NCI-H2227 (cell line): ENCODE data around the gene PHACTR1.
A peak's percentile ranks its signal among the peaks of the same experiment; 100 is the strongest.
"Not testable (repeated sequence)": the region's sequence is repeated elsewhere in the genome, so short reads cannot be mapped to it uniquely, and the experiment has no call there.

ENCODE experiments used
- DNase-seq: peaks from one replicate; lab custom pipeline; 2025; ENCODE audit not compliant: unreplicated experiment; lab: John Stamatoyannopoulos, UW

Gene PHACTR1

DNA sequence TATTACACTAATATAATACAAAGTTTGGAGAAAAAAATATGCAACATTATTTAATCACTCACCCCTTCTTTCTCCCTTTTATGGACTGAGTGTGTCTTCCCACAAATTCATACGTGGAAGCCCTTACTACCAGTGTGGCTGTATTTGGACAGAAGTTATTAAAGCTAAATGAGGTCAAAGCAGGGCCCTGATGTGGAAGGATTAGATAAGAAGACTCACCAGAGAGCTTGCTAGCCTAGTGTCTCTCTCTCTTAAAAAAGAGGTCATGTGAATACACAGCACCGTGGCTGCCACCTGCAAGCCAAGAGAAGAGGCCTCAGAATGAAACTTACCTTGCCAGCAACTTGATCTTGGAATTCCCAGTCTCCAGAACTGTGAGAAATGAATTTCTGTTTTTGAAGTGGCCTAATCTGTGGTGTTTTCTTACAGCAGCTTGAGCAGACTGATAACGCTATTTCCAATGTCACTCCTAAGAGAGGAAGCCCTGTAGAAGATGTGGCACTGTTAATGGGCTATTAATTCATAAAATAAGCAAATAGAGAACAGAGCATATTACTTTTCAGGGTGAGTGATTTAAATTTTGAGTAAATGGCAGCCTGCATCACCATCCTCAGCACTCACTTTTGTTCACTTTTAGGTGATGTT, 378.3 kb downstream of the PHACTR1 start:
- no peak for DNase-seq

DNA sequence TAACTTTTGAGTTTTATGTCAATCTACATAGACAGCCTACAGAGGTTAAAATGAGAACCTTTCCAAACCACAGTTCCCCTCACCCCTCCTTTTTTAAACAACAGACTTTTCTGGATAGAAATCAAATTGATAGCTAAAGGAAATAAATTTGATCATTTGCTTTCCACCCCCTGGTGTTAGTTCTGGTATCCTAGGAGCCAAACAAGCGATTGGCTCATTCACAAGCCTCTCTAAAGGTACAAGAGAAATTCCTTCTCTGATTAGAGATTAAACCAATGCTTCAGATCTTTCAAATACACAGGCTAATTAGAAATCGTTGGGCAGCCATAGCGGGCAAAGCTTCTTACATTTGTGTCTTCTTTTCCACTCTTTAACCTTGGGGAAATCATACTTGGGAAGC, 379.5 kb downstream of the PHACTR1 start:
- no peak for DNase-seq

DNA sequence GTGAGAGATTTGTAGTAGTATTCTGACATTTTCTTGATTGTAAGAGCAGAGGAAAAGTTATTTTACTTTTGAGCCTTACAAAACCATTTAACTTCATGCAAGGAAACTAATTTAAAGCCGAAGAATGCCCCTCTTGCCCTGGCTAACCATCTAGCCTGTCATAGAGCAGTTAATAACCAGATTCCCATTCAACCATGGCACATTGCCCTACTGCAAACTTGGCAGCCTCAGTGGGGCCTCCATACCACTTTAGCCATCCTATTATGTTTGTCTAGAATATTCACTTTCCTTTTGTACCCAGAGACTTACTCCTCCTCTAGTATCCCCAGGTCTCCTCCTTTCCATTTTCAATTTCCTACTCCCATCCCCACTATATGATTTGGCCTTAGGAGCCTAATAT, 380.9 kb downstream of the PHACTR1 start:
- no peak for DNase-seq

DNA sequence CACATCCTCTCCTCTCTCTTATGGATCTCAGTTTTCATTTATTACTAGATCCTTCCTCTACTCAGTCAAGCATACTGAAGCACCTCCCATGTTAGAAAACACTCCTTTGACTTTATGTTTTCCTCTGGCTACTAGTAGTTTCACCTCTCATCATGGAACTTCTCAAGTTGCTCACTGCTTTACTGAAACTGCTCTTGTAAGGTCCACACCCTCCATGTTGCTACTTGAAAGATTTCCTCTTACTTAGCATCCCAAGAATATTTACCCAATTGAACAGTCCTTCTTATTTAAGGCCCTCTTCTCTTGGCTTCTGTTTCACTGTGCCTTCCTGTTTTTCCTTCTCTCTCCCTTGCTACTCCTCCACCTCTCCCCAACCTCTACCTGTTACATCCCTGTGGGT, 381.4 kb downstream of the PHACTR1 start:
- DNase-seq: no peak

DNA sequence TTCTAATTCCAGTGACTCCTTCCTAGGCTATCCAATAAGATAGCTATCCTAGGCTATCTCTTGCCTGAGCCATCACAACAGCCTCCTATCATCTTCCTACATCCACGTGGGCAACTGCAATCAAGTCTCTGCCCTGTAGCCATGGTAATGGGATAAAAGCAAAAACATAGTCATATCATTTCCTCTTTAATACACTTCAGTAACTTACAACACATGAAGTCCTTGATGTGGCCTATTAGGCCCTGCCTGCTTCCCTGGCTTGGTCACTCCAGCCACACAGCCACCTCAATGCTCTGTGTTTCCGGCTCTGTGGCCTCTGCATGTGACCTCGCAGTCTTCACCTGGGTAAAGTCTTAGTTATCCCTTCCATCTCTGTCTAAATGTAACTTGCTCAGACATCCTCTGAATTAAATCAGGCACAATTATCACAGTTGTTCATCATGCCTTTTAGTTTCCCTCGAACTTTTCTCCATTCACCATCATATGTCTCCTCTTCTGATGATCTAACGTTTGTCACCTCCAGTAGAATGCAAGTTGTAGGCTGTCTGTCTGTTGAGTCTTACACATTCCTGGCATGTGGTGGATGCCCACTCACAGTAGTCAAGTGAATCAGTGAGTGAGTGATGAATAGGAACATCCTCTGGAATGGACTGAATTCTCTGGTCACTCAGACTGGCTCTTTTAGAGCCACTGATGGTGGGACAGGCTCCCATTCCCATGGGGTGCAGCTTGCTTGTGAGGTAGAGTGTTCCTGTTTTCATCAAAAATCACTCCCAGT, 382.4 kb downstream of the PHACTR1 start:
- DNase-seq: no peak

DNA sequence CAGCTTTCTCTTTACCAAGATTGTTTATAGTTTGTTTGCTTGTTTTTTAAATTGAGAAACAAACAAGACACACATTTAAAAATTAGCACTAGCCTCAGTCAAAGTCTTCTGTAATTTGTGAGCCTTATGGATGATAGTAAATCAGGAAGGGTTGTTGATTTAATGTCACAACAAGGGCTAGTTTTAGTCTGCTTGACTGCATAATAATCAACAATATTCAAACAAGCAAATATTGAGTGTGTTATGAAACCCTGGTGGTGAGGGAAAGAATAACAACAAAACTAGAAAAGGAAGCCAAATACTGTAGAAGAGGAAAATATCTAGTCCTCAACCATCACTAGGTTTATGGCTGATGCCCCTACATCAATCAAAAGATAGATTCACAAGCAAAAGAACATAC, 383.2 kb downstream of the PHACTR1 start:
- DNase-seq: no peak

DNA sequence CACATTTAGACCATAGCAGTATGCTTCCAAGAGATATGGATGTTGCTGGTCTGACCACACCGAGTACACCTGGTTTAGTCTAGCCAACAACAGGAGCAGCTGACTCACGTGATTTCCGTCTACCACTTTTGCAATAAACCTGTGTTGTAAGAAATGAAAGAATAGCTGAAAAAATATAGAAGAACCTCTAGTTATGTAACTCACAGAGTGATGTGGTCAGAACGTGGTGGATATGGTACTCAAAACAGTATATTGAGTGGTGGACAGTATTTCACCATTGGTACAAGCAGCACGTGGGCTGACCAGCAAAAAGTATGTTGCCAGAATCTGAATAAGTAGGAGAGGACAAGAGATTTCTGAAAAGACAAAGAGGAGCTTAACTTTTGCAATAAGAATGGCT, 384.8 kb downstream of the PHACTR1 start:
- no peak for DNase-seq

DNA sequence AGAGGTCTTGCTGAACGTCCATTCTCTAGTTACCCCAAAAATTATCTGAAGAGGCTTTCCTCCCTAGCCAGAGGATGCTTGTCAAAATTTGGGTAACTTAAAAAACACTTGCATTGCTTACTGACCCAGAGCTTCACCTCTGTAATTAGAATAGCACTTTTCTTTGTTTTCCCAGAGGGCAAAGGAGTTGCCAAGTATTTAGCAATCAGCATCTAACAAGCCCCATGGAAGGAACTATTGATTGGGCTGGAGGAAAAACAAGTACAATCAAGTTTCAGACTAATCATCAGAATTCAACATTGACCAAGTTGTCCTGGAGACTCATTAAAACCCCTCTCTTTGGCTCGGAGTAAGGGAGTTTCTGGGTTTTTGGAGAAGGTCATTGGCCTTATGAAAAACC, 385.4 kb downstream of the PHACTR1 start:
- no peak for DNase-seq

DNA sequence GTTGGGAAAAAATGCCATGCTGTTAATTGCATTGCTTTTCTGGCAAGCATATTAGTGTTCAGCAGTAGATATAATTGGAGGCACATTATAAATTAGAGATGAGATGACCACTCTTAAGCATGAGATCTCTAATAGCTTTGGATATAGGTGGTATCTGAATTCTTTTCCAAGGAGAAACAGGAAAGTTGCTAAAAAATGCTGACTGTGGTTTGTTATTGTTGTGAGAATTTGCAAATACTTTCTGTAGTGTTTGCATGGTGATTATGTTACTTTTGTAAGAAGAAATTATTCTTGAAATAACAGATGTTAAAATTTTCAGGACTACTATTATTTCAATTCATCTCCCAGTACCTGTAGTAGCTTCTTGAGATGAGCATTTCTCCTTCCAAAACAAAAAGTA, 386.6 kb downstream of the PHACTR1 start:
- DNase-seq: no peak

DNA sequence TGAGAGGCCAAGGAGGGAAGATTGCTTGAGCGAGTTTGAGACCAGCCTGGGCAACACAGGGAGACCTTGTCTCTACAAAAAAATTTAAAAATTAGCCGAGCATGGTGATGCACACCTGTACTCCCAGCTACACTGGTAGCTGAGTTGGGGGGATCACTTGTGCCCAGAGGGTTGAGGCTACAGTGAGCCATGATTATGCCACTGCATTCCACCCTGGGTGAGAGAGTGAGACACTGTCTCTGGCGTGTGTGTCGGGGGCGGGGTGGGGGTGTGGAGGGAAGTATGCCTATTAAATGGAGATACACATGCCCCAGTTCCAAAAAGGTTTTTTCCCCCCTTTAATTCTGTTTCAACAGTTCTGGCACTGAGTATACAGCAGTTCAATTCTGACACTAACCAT, 388.6 kb downstream of the PHACTR1 start:
- no peak for DNase-seq

DNA sequence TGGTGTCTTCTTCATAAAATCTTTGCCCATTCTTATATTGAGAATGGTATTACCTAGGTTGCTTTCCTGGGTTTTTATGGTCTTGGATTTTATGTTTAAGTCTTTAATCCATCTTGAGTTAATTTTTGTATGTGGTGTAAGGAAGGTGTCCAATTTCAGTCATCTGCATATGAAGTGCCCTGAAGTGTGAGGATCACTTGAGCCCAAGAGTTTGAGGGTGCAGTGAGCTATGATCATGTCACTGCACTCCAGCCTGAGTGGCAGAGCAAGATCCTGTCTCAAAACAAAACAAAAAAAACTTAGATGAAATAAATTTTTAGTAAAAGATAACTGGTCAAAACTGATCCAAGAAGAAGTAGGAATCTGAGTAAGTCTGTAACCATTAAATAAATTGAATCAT, 396.4 kb downstream of the PHACTR1 start:
- no peak for DNase-seq

DNA sequence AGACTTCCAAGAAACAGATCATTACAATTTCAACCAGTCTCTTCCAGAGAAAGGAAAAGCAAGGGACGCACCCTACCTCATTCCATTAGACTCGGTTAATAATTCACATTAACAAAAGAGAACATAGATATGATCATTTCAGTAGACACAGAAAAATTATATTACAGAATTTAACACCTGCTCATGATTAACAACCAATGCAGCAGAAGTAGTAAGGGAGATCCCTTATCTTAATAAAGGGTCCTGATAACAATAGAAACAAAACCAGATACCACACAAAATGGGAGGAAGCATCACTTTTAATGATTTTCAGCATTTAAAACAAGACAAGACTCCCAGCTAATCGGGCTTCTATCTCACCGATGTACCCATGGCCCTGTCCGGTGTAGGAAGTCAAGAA, 396.8 kb downstream of the PHACTR1 start:
- DNase-seq: no peak

DNA sequence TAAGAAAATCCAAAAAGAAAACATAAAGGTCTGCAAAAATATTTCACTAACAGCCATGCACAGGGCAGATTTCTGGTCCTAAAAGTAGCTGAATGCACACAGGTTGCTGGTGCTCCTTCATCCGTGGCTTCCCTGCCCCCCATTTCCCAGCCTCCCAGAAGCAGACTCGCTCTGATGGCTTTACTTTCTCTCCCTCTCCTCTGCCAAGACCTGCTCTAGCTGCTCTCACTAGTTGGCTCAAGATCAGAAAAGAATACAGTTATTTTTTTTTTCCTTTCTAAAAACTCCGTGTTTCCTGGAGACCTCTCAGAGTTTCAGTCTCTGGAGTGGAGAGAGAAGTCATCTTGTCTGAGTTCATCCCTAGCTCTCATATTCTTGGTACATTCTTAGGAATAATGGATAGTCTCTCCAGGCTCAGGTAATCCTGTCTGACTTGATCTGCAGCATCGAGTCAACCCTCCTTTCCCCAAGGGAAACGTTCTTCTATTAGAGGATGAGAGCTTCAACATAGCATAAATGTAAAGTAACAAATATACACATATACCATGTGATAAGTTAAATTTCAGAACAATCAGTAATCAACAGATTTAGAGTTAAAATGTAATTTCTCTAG, 397.5 kb downstream of the PHACTR1 start:
- DNase-seq: no peak

DNA sequence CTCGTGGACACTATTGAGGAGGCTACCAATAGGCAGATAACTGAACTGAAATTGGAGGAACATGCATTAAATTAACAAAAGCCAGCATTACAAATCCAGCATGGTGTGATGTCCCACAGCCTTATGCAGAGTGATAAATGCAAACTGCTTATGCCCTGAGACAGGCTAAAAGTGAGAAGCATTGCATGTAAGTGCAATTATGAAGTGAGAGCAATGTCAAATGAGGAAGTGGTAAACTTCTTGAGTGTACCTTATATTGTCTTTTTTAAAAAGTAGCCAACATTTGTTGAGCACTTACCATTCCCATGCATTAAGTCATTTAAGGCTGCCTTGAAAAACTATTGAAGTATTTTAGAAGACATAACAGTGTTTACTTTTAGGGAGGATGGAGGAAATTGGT, 399.6 kb downstream of the PHACTR1 start:
- no peak for DNase-seq

DNA sequence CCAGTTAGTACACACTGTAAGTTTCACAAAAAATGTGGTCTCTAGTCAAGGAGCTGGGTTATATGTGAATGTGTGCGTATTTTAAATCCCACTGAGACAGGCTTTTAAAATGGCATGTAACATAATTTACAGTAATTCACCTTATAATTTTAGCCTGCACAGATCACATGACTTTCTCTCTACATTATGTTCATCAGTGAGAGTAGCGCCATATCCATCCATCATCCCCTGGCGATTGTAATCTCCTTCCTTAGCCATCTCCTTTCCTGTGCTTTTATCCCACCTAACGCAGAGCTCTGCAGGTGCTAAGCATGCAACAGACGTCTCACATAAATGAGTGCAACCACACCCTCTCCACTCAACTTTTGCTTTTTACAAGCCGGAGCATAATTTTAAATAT, 401.0 kb downstream of the PHACTR1 start:
- peak; percentile 2 for DNase-seq

DNA sequence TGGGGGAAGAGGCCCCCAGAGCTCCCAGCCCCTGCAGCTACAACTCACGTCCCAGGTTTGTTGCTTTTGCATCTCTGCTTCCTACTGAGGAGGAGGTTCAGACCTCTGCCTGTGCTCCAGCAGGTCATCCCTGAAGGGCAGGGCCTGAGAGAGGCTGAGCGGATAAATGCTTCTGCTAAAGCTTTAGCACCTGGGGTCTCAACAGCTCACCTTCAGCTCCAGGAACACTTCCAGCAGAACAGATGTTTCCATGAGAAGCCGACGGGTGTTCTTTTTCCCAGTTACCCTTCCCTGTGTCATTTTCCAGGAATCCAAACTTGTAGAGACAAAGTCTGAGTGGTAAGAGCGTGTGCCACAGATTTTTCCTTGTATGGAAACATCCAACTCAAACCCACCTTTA, 403.0 kb downstream of the PHACTR1 start:
- no peak for DNase-seq

DNA sequence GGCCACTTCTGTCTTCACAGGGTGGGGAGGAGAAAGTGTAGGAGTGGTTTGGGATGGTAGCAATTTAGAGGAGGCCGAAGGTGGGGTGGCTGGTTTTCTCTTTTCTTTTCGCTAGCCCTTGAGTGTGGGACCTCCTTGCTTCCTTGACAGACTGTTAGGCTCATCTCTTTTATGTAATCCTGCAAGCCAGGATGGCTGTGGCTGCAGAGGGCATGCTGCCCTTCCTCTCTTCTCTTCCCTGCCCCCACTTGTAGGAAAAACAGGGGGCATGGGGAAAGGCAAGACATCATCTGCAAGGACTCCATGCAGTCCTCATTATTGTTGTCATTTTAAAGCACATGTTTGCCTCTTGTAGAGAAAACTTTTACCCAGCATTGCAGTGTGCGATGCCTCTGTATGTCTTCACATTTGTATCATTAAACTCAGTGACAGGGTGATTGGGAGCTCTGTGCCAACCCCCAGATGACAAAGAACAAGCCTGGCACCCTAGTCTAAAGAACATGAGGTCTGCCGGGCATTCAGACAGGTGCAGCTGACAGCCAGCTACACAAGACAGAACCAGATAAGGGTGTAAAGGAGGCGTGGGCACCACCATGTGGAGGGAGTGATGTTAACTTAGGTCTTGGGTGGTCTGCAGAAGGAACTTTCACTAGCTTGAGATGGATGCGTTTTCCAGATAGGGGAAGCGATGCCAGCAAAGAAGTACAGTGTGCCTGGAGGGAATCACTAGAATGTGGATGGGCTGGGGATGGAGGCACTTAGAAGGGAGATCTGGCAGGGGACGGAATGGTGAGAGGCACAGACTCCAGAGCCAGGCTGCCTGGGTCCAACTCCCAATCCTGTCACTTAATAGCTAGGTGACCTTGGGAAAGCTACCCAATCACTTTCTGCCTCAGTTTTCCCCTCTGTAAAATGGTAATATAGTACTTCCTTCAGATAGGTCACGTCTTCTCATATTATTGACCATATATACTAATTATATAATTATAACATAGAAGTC, 404.2 kb downstream of the PHACTR1 start:
- DNase-seq: no peak

DNA sequence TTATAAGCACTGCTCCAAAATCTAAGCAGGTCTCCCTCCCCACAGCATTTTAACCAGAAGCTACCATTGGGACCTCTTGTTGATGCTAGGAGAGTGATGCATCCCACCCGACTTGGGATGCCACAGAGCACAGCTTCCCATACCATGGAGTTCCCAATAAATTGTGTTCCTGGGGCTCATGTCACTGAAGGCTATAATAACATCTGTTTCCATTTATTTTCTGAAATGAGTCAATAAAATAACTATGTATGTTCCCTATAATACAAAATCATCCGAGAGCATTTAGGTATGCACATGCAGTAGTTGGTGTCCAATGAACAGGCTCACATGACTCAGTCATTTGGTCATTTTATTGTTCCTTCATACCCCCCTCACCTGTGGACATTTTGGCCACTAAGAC, 407.6 kb downstream of the PHACTR1 start:
- no peak for DNase-seq

DNA sequence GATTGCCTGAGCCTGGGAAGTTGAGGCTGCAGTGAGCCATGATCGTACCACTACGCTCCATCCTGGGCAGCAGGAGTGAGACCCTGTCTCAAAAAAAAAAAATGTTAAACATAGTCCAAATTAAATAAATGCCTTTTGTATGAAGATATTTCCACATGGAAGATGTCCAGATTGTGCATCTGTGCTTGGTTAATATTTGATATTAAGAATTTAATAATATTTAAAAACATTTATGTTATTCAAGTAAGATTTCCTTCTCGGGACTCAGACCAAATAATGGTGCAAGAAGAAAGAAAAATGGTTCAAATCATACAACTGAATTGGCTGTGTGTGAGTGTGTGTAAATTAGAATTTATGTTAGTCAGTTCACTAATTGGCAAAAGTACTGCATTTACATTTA, 409.3 kb downstream of the PHACTR1 start:
- no peak for DNase-seq

DNA sequence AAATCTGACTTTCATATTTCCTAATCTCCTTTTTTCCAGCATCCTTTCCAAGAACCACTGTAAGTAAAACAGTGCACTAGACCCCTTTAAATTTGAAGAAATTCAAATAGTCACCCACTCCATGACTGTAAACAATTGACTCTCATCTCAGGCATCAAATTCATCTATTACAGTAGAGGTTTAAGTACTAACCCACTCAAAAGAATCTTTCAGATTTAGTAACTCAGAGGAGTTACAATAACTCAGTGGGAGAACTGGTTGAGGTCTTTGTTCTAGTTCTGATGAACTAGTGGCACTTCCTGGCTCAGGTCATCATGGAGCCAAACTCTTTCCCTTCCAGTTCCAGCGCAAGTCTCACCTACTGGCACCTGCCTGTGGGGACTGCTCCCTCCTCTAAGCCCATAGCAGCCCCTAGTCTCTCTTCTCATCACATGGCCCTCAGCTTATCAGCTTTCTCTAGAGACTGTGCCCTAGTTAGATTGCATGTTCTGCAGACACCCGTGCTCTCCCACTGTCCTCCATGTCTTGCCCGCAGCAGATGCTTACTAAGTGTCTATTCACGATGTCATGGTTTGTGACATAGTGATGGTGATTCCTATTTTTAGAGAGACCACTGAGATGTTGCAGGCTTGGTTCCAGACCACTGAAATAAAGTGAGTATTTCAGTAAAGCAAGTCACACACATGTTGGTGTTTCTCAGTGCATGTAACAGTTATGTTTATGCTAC, 415.5 kb downstream of the PHACTR1 start:
- DNase-seq: no peak

DNA sequence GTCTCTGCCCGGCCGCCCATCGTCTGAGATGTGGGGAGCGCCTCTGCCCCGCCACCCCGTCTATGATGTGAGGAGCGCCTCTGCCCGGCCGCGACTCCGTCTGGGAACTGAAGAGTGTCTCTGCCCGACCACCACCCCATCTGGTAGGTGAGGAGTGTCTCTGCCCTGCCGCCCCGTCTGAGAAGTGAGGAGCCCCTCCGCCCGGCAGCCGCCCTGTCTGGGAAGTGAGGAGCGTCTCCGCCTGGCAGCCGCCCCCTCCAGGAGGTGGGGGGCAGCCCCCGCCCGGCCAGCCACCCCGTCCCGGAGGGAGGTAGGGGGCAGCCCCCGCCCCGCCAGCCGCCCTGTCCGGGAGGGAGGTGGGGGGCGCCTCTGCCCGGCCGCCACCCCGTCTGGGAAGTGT, 417.3 kb downstream of the PHACTR1 start:
- DNase-seq: not testable (repeated sequence)
